Endothelial cell of umbilical vein (primary cell): ENCODE results near the gene CHST15. TPM values are rescaled to one million over a fixed set of nuclear protein-coding genes. Genes with fewer than 3 reads are reported as not detected.

Source experiments
- BruUV-seq: library from RNA; stranded (reverse); fragments of 400-500 nt; replicated peaks from 2 replicates; lab custom pipeline; 2021; lab: Mats Ljungman, UMichigan
- CTCF ChIA-PET: fragments of 300-600, 350-600 bp; sonication (Branson Sonifier 250); formaldehyde crosslinking; loops from one replicate; lab custom pipeline; 2021; ENCODE audit warnings: antibody characterized with exemption, inconsistent platforms; lab: Charles Lee
- POLR2A ChIA-PET: fragments of 300-600, 350-600 bp; sonication (Branson Sonifier 250); formaldehyde crosslinking; loops from one replicate; lab custom pipeline; 2021; ENCODE audit warnings: antibody characterized with exemption, inconsistent platforms; lab: Charles Lee
- DNase-seq: peaks from one replicate; pipeline ENCODE4 v3.0.0-alpha.2; 2011; ENCODE audit warnings: low read depth, low spot score
- FAIRE-seq: peaks from 2 replicates; lab custom pipeline; 2011; peaks lifted over from hg19 to GRCh38; lab: Jason Lieb, UNC
- H2AFZ ChIP-seq: 2 replicates; pipeline ENCODE4 v1.6.0; 2012; ENCODE audit warnings: low read depth, low read length, control low read depth, inconsistent platforms
- H3K27ac ChIP-seq: 2 replicates; pipeline ENCODE4 v1.5.1; 2011; ENCODE audit warnings: low read depth, mild to moderate bottlenecking, control low read depth, low read length, moderate library complexity; ENCODE audit not compliant: insufficient read depth
- H3K27me3 ChIP-seq, 2 experiments: 2 replicates each; pipeline versions ENCODE4 v1.6.0 to v1.6.1; 2011; ENCODE audit warnings: low read length in 2 of 2, mixed read lengths in 1 of 2; ENCODE audit not compliant: control insufficient read depth in 2 of 2, insufficient read depth in 2 of 2
- H3K36me3 ChIP-seq, 2 experiments: 2 replicates in 1 of 2; 3 replicates in 1 of 2; pipeline ENCODE4 v1.5.1; 2011; ENCODE audit warnings: low read length in 2 of 2, mild to moderate bottlenecking in 1 of 2, moderate library complexity in 1 of 2; ENCODE audit not compliant: control insufficient read depth in 2 of 2, insufficient read depth in 2 of 2; ENCODE audit errors: extremely low read depth in 1 of 2
- H3K4me1 ChIP-seq: 3 replicates; pipeline ENCODE4 v1.5.1; 2011; ENCODE audit warnings: mild to moderate bottlenecking, low read length; ENCODE audit not compliant: control insufficient read depth, insufficient read depth; ENCODE audit errors: extremely low read depth
- H3K4me2 ChIP-seq: 2 replicates; pipeline ENCODE4 v1.6.1; 2011; ENCODE audit warnings: low read length, control low read depth, mixed read lengths; ENCODE audit not compliant: insufficient read depth
- H3K4me3 ChIP-seq, 3 experiments: fragments of 200-600 bp in 1 of 3; sonication (generic), shearing (Covaris generic) in 1 of 3; replicated peaks in 1 of 3; 2 replicates each; pipeline ENCODE4 v1.5.1; 2011 to 2016; ENCODE audit warnings: control low read depth in 3 of 3, low read length in 3 of 3, mild to moderate bottlenecking in 2 of 3, inconsistent platforms in 1 of 3, low read depth in 1 of 3, moderate library complexity in 1 of 3; ENCODE audit not compliant: insufficient read depth in 1 of 3
- H3K79me2 ChIP-seq: 2 replicates; pipeline ENCODE4 v1.6.0; 2012; ENCODE audit warnings: low read length, inconsistent platforms; ENCODE audit not compliant: control insufficient read depth, insufficient read depth
- H3K9ac ChIP-seq: replicated peaks from 2 replicates; pipeline ENCODE3; 2011; ENCODE audit warnings: low read length, control low read depth; ENCODE audit not compliant: insufficient read depth; ENCODE audit errors: extremely low read depth
- H3K9me1 ChIP-seq: replicated peaks from 3 replicates; pipeline ENCODE4 v1.6.0; 2011; ENCODE audit warnings: mild to moderate bottlenecking, low read length; ENCODE audit not compliant: control insufficient read depth, insufficient read depth; ENCODE audit errors: extremely low read depth
- H3K9me3 ChIP-seq: replicated peaks from 2 replicates; pipeline ENCODE4 v1.5.1; 2012; ENCODE audit warnings: low read length, inconsistent platforms; ENCODE audit not compliant: control insufficient read depth, insufficient read depth
- H4K20me1 ChIP-seq: replicated peaks from 2 replicates; pipeline ENCODE3; 2011; ENCODE audit warnings: mild to moderate bottlenecking, low read length; ENCODE audit not compliant: control insufficient read depth, insufficient read depth; ENCODE audit errors: extremely low read depth
- CTCF ChIP-seq, 2 donors: IDR thresholded peaks; 1 replicate in 1 of 2; 2 replicates in 1 of 2; pipeline ENCODE4 v1.5.1; 2011; ENCODE audit warnings: low read length in 2 of 2, mild to moderate bottlenecking in 2 of 2, moderate library complexity in 2 of 2, control low read depth in 1 of 2, inconsistent platforms in 1 of 2, low read depth in 1 of 2; ENCODE audit not compliant: insufficient read depth in 1 of 2; ENCODE audit errors: extremely low read depth in 1 of 2
- EZH2 ChIP-seq: IDR thresholded peaks from 2 replicates; pipeline ENCODE4 v1.6.1; 2012; ENCODE audit warnings: borderline replicate concordance, low read depth, mild to moderate bottlenecking, moderate library complexity, low read length, inconsistent platforms; ENCODE audit not compliant: severe bottlenecking
- FOS ChIP-seq: IDR thresholded peaks from 2 replicates; pipeline ENCODE4 v1.6.1; 2011; ENCODE audit warnings: mild to moderate bottlenecking, low read length, moderate library complexity, borderline replicate concordance; ENCODE audit not compliant: insufficient read depth
- GATA2 ChIP-seq: IDR thresholded peaks from 2 replicates; pipeline ENCODE4 v1.7.0; 2011; ENCODE audit warnings: low read depth, mild to moderate bottlenecking, moderate library complexity, mixed read lengths, low read length; ENCODE audit not compliant: insufficient read length, insufficient read depth
- JUN ChIP-seq: IDR thresholded peaks from 2 replicates; pipeline ENCODE4 v1.6.1; 2011; ENCODE audit warnings: borderline replicate concordance, low read depth; ENCODE audit not compliant: insufficient read length, insufficient read depth
- MYC ChIP-seq: IDR thresholded peaks from one replicate; pipeline ENCODE4 v1.6.1; 2011; ENCODE audit warnings: mild to moderate bottlenecking, low read depth, low read length
- POLR2A ChIP-seq: IDR thresholded peaks from 2 replicates; pipeline ENCODE4 v1.6.1; 2012; ENCODE audit warnings: low read depth, mild to moderate bottlenecking, control low read depth, low read length
- POLR2AphosphoS5 ChIP-seq: IDR thresholded peaks from 2 replicates; pipeline ENCODE4 v1.6.1; 2012; ENCODE audit warnings: low read depth, mild to moderate bottlenecking, control low read depth, low read length, moderate library complexity; ENCODE audit not compliant: insufficient read depth
- dilution Hi-C: fragments of 300-500 bp; cut with MboI; formaldehyde crosslinking; loops from one replicate; pipeline ENCODE4 v1.15.0; 2019; ENCODE audit warnings: low sequenced_read_pairs; ENCODE audit not compliant: extremely low pct_ligation_motif_present
- intact Hi-C: fragments of 100-400 bp; cut with micrococcal nuclease; formaldehyde crosslinking; loops from one replicate; pipeline ENCODE4 v1.10.0; 2022
- polyA plus RNA-seq, 4 experiments: library from polyadenylated mRNA; depleted of rRNA in 3 of 4; stranded (reverse) in 3 of 4; unstranded in 1 of 4; fragments of >200 nt; gene quantifications; 2 replicates each; pipeline versions ENCODE4 v1.2.1 to v1.2.3, GENCODE V29; 2011 to 2012; ENCODE audit warnings: missing spikeins in 1 of 4
- total RNA-seq: library from RNA; stranded (reverse); gene quantifications from 2 replicates; pipeline ENCODE4 v1.2.3, GENCODE V29; 2021
- TF ChIP-seq, protein P1 (sequence below): IDR thresholded peaks from 2 replicates; pipeline ENCODE4 v1.6.1; 2011; ENCODE audit not compliant: insufficient read depth, insufficient read length

CHST15 gene
- total and polyA plus RNA-seq, 2 donors (not counting 3 experiments of a cell fraction or from before 2014, with no cell fraction given): 23.1 to 29.2 TPM

- Histone ChIP-seq H3K27ac (no peak overlapping the region), H3K9ac (no peak overlapping the region), H3K79me2 (no peaks in the 10 kb centered on the region), H2AFZ (no peak overlapping the region), H3K27me3 (no peaks in the 10 kb centered on the region), H4K20me1 (no peaks in the 10 kb centered on the region), H3K4me2 (no peak overlapping the region), H3K4me3 (no peak overlapping the region), H3K9me1 (no peaks in the 10 kb centered on the region), H3K9me3 (no peaks in the 10 kb centered on the region), H3K4me1 (no peaks in the 10 kb centered on the region), H3K36me3 (peaks cover 0 to 24% of the 10 kb centered on the region in 2 experiments)
- dilution Hi-C loops: no loop called here
- DNase-seq (peak; percentile 38), FAIRE-seq (no peak)
- POLR2A ChIA-PET: no interaction called here
- CTCF ChIA-PET: interaction anchor here (0.9 to 1.2 kb wide), 3 partner anchors 9 to 355 kb away, joined by 3 read pairs; no protein-coding TSS in a partner anchor
- TF ChIP-seq JUN (no peak), GATA2 (no peak)
- BruUV-seq: no TSS peak
- intact Hi-C loops: no loop called here
Measured at GRCh38 chr10:124033887-124034218, 59.5 kb downstream of the CHST15 start.

GRCh38 chr10:124032971-124033886 lies 60.2 kb downstream of the CHST15 start:
- BruUV-seq: no TSS peak
- DNase-seq (peak; percentile 68), FAIRE-seq (no peak)
- H3K9me3 ChIP-seq: no peaks in the 10 kb centered on the region
- H3K27me3 ChIP-seq: no peaks in the 10 kb centered on the region
- H3K4me1 ChIP-seq: no peaks in the 10 kb centered on the region
- no peak overlapping the region for H2AFZ ChIP-seq
- H3K9me1 ChIP-seq: no peaks in the 10 kb centered on the region
- TF ChIP-seq MYC: no peak
- no peak for TF ChIP-seq EZH2
- no peak for TF ChIP-seq GATA2
- no peak for TF ChIP-seq JUN
- no peak for TF ChIP-seq FOS
- no peak for TF ChIP-seq POLR2A
- TF ChIP-seq, protein P1, sequence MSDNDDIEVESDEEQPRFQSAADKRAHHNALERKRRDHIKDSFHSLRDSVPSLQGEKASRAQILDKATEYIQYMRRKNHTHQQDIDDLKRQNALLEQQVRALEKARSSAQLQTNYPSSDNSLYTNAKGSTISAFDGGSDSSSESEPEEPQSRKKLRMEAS: no peak
- TF ChIP-seq CTCF (IDR thresholded peaks at IDR 0.05; ENCODE audit: extremely low read depth in 1 of 2, insufficient read depth in 1 of 2, low read depth in 1 of 2, low read length in 2 of 2): no peak
- no peak for TF ChIP-seq POLR2AphosphoS5
- no peak overlapping the region for H3K27ac ChIP-seq
- no peaks in the 10 kb centered on the region for H4K20me1 ChIP-seq
- H3K79me2 ChIP-seq: no peaks in the 10 kb centered on the region
- H3K9ac ChIP-seq: no peak overlapping the region
- H3K36me3 ChIP-seq: peaks cover 0 to 24% of the 10 kb centered on the region in 2 experiments
- H3K4me3 ChIP-seq: no peak overlapping the region
- no peak overlapping the region for H3K4me2 ChIP-seq
- POLR2A ChIA-PET: no interaction called here
- dilution Hi-C loops: no loop called here
- CTCF ChIA-PET: interaction anchor here (0.9 to 1.2 kb wide), 3 partner anchors 9 to 356 kb away, joined by 3 read pairs; no protein-coding TSS in a partner anchor
- intact Hi-C loops: no loop called here
